MCF 10A (cell line): ENCODE results near the gene ADD3. TPM values are rescaled to one million over a fixed set of nuclear protein-coding genes. Genes with fewer than 3 reads are reported as not detected.
A peak's percentile ranks its signal among the peaks of the same experiment; 100 is the strongest.

ENCODE experiments used
- BruUV-seq: library from RNA; stranded (reverse); fragments of 400-500 nt; replicated peaks from 2 replicates; lab custom pipeline; 2021; lab: Mats Ljungman, UMichigan
- CTCF ChIA-PET: fragments of 300-600 bp; sonication (Branson Sonifier 250); formaldehyde crosslinking; extraction: SDS; loops from one replicate; lab custom pipeline; 2021; ENCODE audit warnings: antibody characterized with exemption, inconsistent platforms; lab: Yijun Ruan, JAX
- POLR2A ChIA-PET: fragments of 300-600, 350-650 bp; sonication (Branson Sonifier 250); formaldehyde crosslinking; extraction: SDS; loops from one replicate; lab custom pipeline; 2020; ENCODE audit warnings: antibody characterized with exemption, inconsistent platforms; lab: Yijun Ruan, JAX
- DNase-seq: peaks from one replicate; pipeline ENCODE4 v3.0.0-alpha.2; 2018; ENCODE audit not compliant: unreplicated experiment
- H3K27ac Mint-ChIP-seq: one replicate; pipeline ENCODE4 v1.8.0; 2022; ENCODE audit warnings: mild to moderate bottlenecking, low read depth, mixed read lengths; ENCODE audit not compliant: unreplicated experiment
- H3K27me3 Mint-ChIP-seq: one replicate; pipeline ENCODE4 v1.8.0; 2022; ENCODE audit warnings: mixed read lengths; ENCODE audit not compliant: insufficient read depth, unreplicated experiment
- H3K36me3 Mint-ChIP-seq: one replicate; pipeline ENCODE4 v1.8.0; 2022; ENCODE audit warnings: mild to moderate bottlenecking, moderate library complexity, mixed read lengths; ENCODE audit not compliant: insufficient read depth, unreplicated experiment
- H3K4me1 Mint-ChIP-seq: one replicate; pipeline ENCODE4 v1.8.0; 2022; ENCODE audit warnings: mixed read lengths; ENCODE audit not compliant: insufficient read depth, unreplicated experiment
- H3K4me3 Mint-ChIP-seq: one replicate; pipeline ENCODE4 v1.8.0; 2022; ENCODE audit warnings: mild to moderate bottlenecking, moderate library complexity, mixed read lengths; ENCODE audit not compliant: unreplicated experiment
- H3K9me3 Mint-ChIP-seq: one replicate; pipeline ENCODE4 v1.8.0; 2022; ENCODE audit warnings: mixed read lengths; ENCODE audit not compliant: unreplicated experiment
- CTCF ChIP-seq: fragments of 200-600 bp; IDR thresholded peaks from one replicate; pipeline ENCODE4 v1.8.0; 2022; ENCODE audit warnings: antibody characterized with exemption, mild to moderate bottlenecking; ENCODE audit not compliant: unreplicated experiment
- intact Hi-C: fragments of 100-400 bp; cut with micrococcal nuclease; formaldehyde crosslinking; loops from 2 replicates; pipeline ENCODE4 v1.14.1; 2022
- total RNA-seq: library from RNA; stranded (reverse); gene quantifications from 2 replicates; pipeline ENCODE4 v1.2.3, GENCODE V29; 2022

Gene ADD3
- total RNA-seq, 1 experiment from 2014 or later = 14.5 TPM

- intact Hi-C loops = no loop called here
- peak; percentile 14 for DNase-seq
- Mint-ChIP-seq H3K4me1 (peaks cover 12% of the 10 kb centered on the region), H3K36me3 (no peaks in the 10 kb centered on the region), H3K27ac (no peak overlapping the region), H3K27me3 (no peaks in the 10 kb centered on the region), H3K4me3 (no peak overlapping the region), H3K9me3 (no peaks in the 10 kb centered on the region)
- ChIA-PET CTCF (interaction anchor here (0.7 kb wide), 1 partner anchor 10 kb away, joined by 6 read pairs; no protein-coding TSS in a partner anchor), POLR2A (interaction anchor here (1.1 to 1.2 kb wide), 2 partner anchors 9 to 11 kb away, joined by 4 read pairs; no protein-coding TSS in a partner anchor)
- no TSS peak for BruUV-seq
- no peak for TF ChIP-seq CTCF
Measured at GRCh38 chr10:110067960-110068770, 60.4 kb downstream of the ADD3 start.

GRCh38 chr10:110068780-110069179, 61.0 kb downstream of the ADD3 start:
- BruUV-seq = no TSS peak
- CTCF ChIA-PET = interaction anchor here (0.6 to 1.1 kb wide), 2 partner anchors 63 to 184 kb away, joined by 3 to 5 read pairs; no protein-coding TSS in a partner anchor
- H3K27me3 Mint-ChIP-seq = no peaks in the 10 kb centered on the region
- intact Hi-C loops = no loop called here
- no peak for DNase-seq
- POLR2A ChIA-PET = interaction anchor here (1.4 kb wide), 1 partner anchor 24 kb away, joined by 6 read pairs; no protein-coding TSS in a partner anchor
- H3K36me3 Mint-ChIP-seq = no peaks in the 10 kb centered on the region
- TF ChIP-seq CTCF = no peak
- no peak overlapping the region for H3K27ac Mint-ChIP-seq
- peaks cover 12% of the 10 kb centered on the region for H3K4me1 Mint-ChIP-seq
- H3K9me3 Mint-ChIP-seq = no peaks in the 10 kb centered on the region
- H3K4me3 Mint-ChIP-seq = no peak overlapping the region

GRCh38 chr10:110069502-110069982, 61.8 kb downstream of the ADD3 start:
- Mint-ChIP-seq H3K9me3 (no peaks in the 10 kb centered on the region), H3K4me1 (peaks cover 12% of the 10 kb centered on the region), H3K4me3 (no peak overlapping the region), H3K27me3 (no peaks in the 10 kb centered on the region), H3K27ac (no peak overlapping the region), H3K36me3 (no peaks in the 10 kb centered on the region)
- CTCF ChIA-PET = interaction anchor here (0.6 to 1.1 kb wide), 2 partner anchors 64 to 185 kb away, joined by 3 to 5 read pairs; no protein-coding TSS in a partner anchor
- intact Hi-C loops = no loop called here
- BruUV-seq = no TSS peak
- POLR2A ChIA-PET = interaction anchor here (1.4 kb wide), 1 partner anchor 24 kb away, joined by 6 read pairs; no protein-coding TSS in a partner anchor
- DNase-seq = no peak
- no peak for TF ChIP-seq CTCF

GRCh38 chr10:110073896-110074295, 66.1 kb downstream of the ADD3 start:
- DNase-seq = no peak
- CTCF ChIA-PET = interaction anchor here (0.6 to 0.7 kb wide), 2 partner anchors 12 to 588 kb away, joined by 3 to 7 read pairs; no protein-coding TSS in a partner anchor
- H3K27ac Mint-ChIP-seq = no peak overlapping the region
- POLR2A ChIA-PET = interaction anchor here (1.0 kb wide), 1 partner anchor 32 kb away, joined by 3 read pairs; no protein-coding TSS in a partner anchor
- no peaks in the 10 kb centered on the region for H3K27me3 Mint-ChIP-seq
- no peaks in the 10 kb centered on the region for H3K36me3 Mint-ChIP-seq
- peaks cover 34% of the 10 kb centered on the region for H3K4me1 Mint-ChIP-seq
- TF ChIP-seq CTCF = no peak
- no TSS peak for BruUV-seq
- no peak overlapping the region for H3K4me3 Mint-ChIP-seq
- intact Hi-C loops = no loop called here
- H3K9me3 Mint-ChIP-seq = no peaks in the 10 kb centered on the region
